Neural progenitor cell (in vitro differentiated cells): ENCODE results near the gene KRT74. TPM values are rescaled to one million over a fixed set of nuclear protein-coding genes. Genes with fewer than 3 reads are reported as not detected.

Source experiments
- DNase-seq: peaks from one replicate; pipeline ENCODE4 v3.0.0-alpha.2; 2016; ENCODE audit warnings: low spot score
- H2AFZ ChIP-seq: fragments of 200-600 bp; sonication (generic); replicated peaks from 2 replicates; pipeline ENCODE4 v1.6.1; 2016; ENCODE audit warnings: antibody characterized with exemption
- H3F3A ChIP-seq: fragments of 200-600 bp; sonication (generic); 2 replicates; pipeline ENCODE4 v1.6.1; 2016; ENCODE audit warnings: antibody characterized with exemption, low read depth
- H3K27ac ChIP-seq: fragments of 200-600 bp; sonication (generic); 2 replicates; pipeline ENCODE4 v1.5.1; 2016; ENCODE audit warnings: mild to moderate bottlenecking
- H3K27me3 ChIP-seq: fragments of 200-600 bp; sonication (generic); 2 replicates; pipeline ENCODE4 v1.6.1; 2016; ENCODE audit warnings: mild to moderate bottlenecking, moderate library complexity
- H3K36me3 ChIP-seq: fragments of 200-600 bp; sonication (generic); 2 replicates; pipeline ENCODE4 v1.5.1; 2016
- H3K4me1 ChIP-seq: fragments of 200-600 bp; sonication (generic); 2 replicates; pipeline ENCODE4 v1.6.1; 2016; ENCODE audit warnings: mixed run types
- H3K4me2 ChIP-seq: fragments of 200-600 bp; sonication (generic); 2 replicates; pipeline ENCODE4 v1.6.1; 2016
- H3K4me3 ChIP-seq: fragments of 200-600 bp; sonication (generic); 2 replicates; pipeline ENCODE4 v1.5.1; 2016
- H3K79me2 ChIP-seq: fragments of 200-600 bp; sonication (generic); 2 replicates; pipeline ENCODE4 v1.6.1; 2016; ENCODE audit warnings: low read depth
- H3K9ac ChIP-seq: fragments of 200-600 bp; sonication (generic); 2 replicates; pipeline ENCODE4 v1.6.1; 2016
- H3K9me3 ChIP-seq: fragments of 200-600 bp; sonication (generic); 2 replicates; pipeline ENCODE4 v1.5.1; 2016; ENCODE audit warnings: low read depth
- H4K20me1 ChIP-seq: fragments of 200-600 bp; sonication (generic); 2 replicates; pipeline ENCODE4 v1.6.1; 2016; ENCODE audit warnings: low read depth
- H3K27ac Mint-ChIP-seq: 3 replicates; pipeline ENCODE4 v1.8.0; 2021; ENCODE audit warnings: mixed read lengths
- H3K27me3 Mint-ChIP-seq: 2 replicates; pipeline ENCODE4 v1.8.0; 2022; ENCODE audit warnings: low read depth, mild to moderate bottlenecking, inconsistent platforms, moderate library complexity, mixed read lengths; ENCODE audit not compliant: insufficient read depth
- H3K36me3 Mint-ChIP-seq: 3 replicates; pipeline ENCODE4 v1.8.0; 2021; ENCODE audit warnings: mixed read lengths
- H3K4me1 Mint-ChIP-seq: 3 replicates; pipeline ENCODE4 v1.8.0; 2021; ENCODE audit warnings: mixed read lengths
- H3K4me3 Mint-ChIP-seq: 3 replicates; pipeline ENCODE4 v1.8.0; 2021; ENCODE audit warnings: mild to moderate bottlenecking, moderate library complexity, mixed read lengths
- H3K9me3 Mint-ChIP-seq: 3 replicates; pipeline ENCODE4 v1.8.0; 2020; ENCODE audit warnings: mixed read lengths
- CTCF ChIP-seq: fragments of 200-600 bp; sonication (generic); IDR thresholded peaks from 2 replicates; pipeline ENCODE4 v1.5.1; 2017; ENCODE audit warnings: antibody characterized with exemption, mild to moderate bottlenecking
- EZH2 ChIP-seq: fragments of 200-600 bp; sonication (generic); IDR thresholded peaks from 2 replicates; pipeline ENCODE4 v1.6.1; 2017; ENCODE audit warnings: antibody characterized with exemption, mild to moderate bottlenecking, moderate library complexity
- EZH2phosphoT487 ChIP-seq: fragments of 200-600 bp; sonication (generic); IDR thresholded peaks from 2 replicates; pipeline ENCODE4 v1.6.1; 2017; ENCODE audit warnings: antibody characterized with exemption
- total RNA-seq: library from RNA; depleted of rRNA; stranded (reverse); fragments of >200 nt; gene quantifications from 2 replicates; pipeline ENCODE4 v1.2.3, GENCODE V29; 2015; ENCODE audit warnings: low replicate concordance

The KRT74 gene
- total RNA-seq, 1 donor from 2014 or later = not detected

GRCh38 chr12:52615208-52615868 lies 41.7 kb upstream of the KRT74 start:
- Histone ChIP-seq H3K36me3 (no peaks in the 10 kb centered on the region), H2AFZ (no peak overlapping the region), H3K9ac (no peak overlapping the region), H3F3A (no peaks in the 10 kb centered on the region), H3K4me3 (no peak overlapping the region), H3K27me3 (peaks cover 9% of the 10 kb centered on the region), H3K9me3 (no peaks in the 10 kb centered on the region), H3K4me1 (peaks cover 2% of the 10 kb centered on the region), H3K79me2 (no peaks in the 10 kb centered on the region), H4K20me1 (no peaks in the 10 kb centered on the region), H3K27ac (no peak overlapping the region), H3K4me2 (no peak overlapping the region)
- H3K27ac Mint-ChIP-seq = no peak overlapping the region
- no peak overlapping the region for H3K4me3 Mint-ChIP-seq
- peaks cover 3% of the 10 kb centered on the region for H3K27me3 Mint-ChIP-seq
- H3K4me1 Mint-ChIP-seq = no peaks in the 10 kb centered on the region
- TF ChIP-seq CTCF (no peak), EZH2phosphoT487 (no peak), EZH2 (no peak)
- H3K36me3 Mint-ChIP-seq = no peaks in the 10 kb centered on the region
- DNase-seq = no peak
- no peaks in the 10 kb centered on the region for H3K9me3 Mint-ChIP-seq

- TF ChIP-seq EZH2 = no peak
- no peak for TF ChIP-seq CTCF
- no peak for TF ChIP-seq EZH2phosphoT487
- peaks cover 3% of the 10 kb centered on the region for H3K27me3 Mint-ChIP-seq
- no peaks in the 10 kb centered on the region for H3K36me3 Mint-ChIP-seq
- Histone ChIP-seq H3K79me2 (no peaks in the 10 kb centered on the region), H3K4me3 (no peak overlapping the region), H3F3A (no peaks in the 10 kb centered on the region), H3K4me1 (no peaks in the 10 kb centered on the region), H3K9ac (no peak overlapping the region), H3K36me3 (no peaks in the 10 kb centered on the region), H3K9me3 (no peaks in the 10 kb centered on the region), H3K27me3 (peaks cover 9% of the 10 kb centered on the region), H4K20me1 (no peaks in the 10 kb centered on the region), H2AFZ (no peak overlapping the region), H3K4me2 (no peak overlapping the region), H3K27ac (no peak overlapping the region)
- H3K4me3 Mint-ChIP-seq = no peak overlapping the region
- H3K27ac Mint-ChIP-seq = no peak overlapping the region
- no peak for DNase-seq
- no peaks in the 10 kb centered on the region for H3K9me3 Mint-ChIP-seq
- H3K4me1 Mint-ChIP-seq = no peaks in the 10 kb centered on the region
Measured at GRCh38 chr12:52614381-52615207, 41.0 kb upstream of the KRT74 start.

GRCh38 chr12:52613384-52614030 lies 39.9 kb upstream of the KRT74 start:
- no peaks in the 10 kb centered on the region for H3K9me3 ChIP-seq
- no peaks in the 10 kb centered on the region for H4K20me1 ChIP-seq
- Mint-ChIP-seq H3K4me3 (no peak overlapping the region), H3K27me3 (peaks cover 3% of the 10 kb centered on the region), H3K4me1 (no peaks in the 10 kb centered on the region), H3K36me3 (no peaks in the 10 kb centered on the region), H3K9me3 (no peaks in the 10 kb centered on the region), H3K27ac (no peak overlapping the region)
- H3F3A ChIP-seq = no peaks in the 10 kb centered on the region
- no peaks in the 10 kb centered on the region for H3K4me1 ChIP-seq
- H3K4me3 ChIP-seq = no peak overlapping the region
- no peak overlapping the region for H3K27ac ChIP-seq
- H3K36me3 ChIP-seq = no peaks in the 10 kb centered on the region
- H3K79me2 ChIP-seq = no peaks in the 10 kb centered on the region
- DNase-seq = no peak
- no peak overlapping the region for H2AFZ ChIP-seq
- H3K9ac ChIP-seq = no peak overlapping the region
- peaks cover 9% of the 10 kb centered on the region for H3K27me3 ChIP-seq
- TF ChIP-seq EZH2phosphoT487 (no peak), CTCF (no peak), EZH2 (no peak)
- no peak overlapping the region for H3K4me2 ChIP-seq
